Mesendoderm (in vitro differentiated cells): Measurements from ENCODE around the gene MEGF9.

Experiments used
- DNase-seq: peaks from one replicate; pipeline ENCODE4 v3.0.0; 2013
- H2AK5ac ChIP-seq: 2 replicates; pipeline ENCODE4 v1.6.1; 2013; ENCODE audit warnings: low read length, inconsistent platforms
- H2BK120ac ChIP-seq: 2 replicates; pipeline ENCODE4 v1.6.1; 2013; ENCODE audit warnings: low read depth, mild to moderate bottlenecking, low read length, moderate library complexity, mixed read lengths
- H2BK15ac ChIP-seq: replicated peaks from 2 replicates; pipeline ENCODE4 v1.6.1; 2013; ENCODE audit warnings: low read depth, mild to moderate bottlenecking, moderate library complexity
- H2BK5ac ChIP-seq: 2 replicates; pipeline ENCODE4 v1.6.1; 2013; ENCODE audit warnings: low read length, inconsistent platforms
- H3K18ac ChIP-seq: 2 replicates; pipeline ENCODE4 v1.6.1; 2013; ENCODE audit warnings: mild to moderate bottlenecking, low read length, mixed read lengths
- H3K23ac ChIP-seq: one replicate; pipeline ENCODE4 v1.6.1; 2013; ENCODE audit warnings: low read length
- H3K27ac ChIP-seq: 2 replicates; pipeline ENCODE4 v1.5.1; 2013; ENCODE audit warnings: low read depth, mild to moderate bottlenecking, inconsistent platforms, low read length, moderate library complexity
- H3K27me3 ChIP-seq: 2 replicates; pipeline ENCODE4 v1.6.1; 2013; ENCODE audit warnings: low read length, control low read depth, mild to moderate bottlenecking, inconsistent platforms; ENCODE audit not compliant: insufficient read depth, poor library complexity
- H3K36me3 ChIP-seq: 2 replicates; pipeline ENCODE4 v1.6.1; 2013; ENCODE audit warnings: low read length, inconsistent platforms; ENCODE audit not compliant: control insufficient read depth, insufficient read depth
- H3K4ac ChIP-seq: one replicate; pipeline ENCODE4 v1.6.1; 2013; ENCODE audit warnings: low read depth, mild to moderate bottlenecking, low read length, moderate library complexity
- H3K4me1 ChIP-seq: 2 replicates; pipeline ENCODE4 v1.6.1; 2013; ENCODE audit warnings: low read depth, low read length, inconsistent platforms; ENCODE audit not compliant: control insufficient read depth
- H3K4me2 ChIP-seq: 2 replicates; pipeline ENCODE4 v1.6.1; 2013; ENCODE audit warnings: low read length
- H3K4me3 ChIP-seq: 2 replicates; pipeline ENCODE4 v1.5.1; 2013; ENCODE audit warnings: mild to moderate bottlenecking, low read length
- H3K56ac ChIP-seq: one replicate; pipeline ENCODE4 v1.6.1; 2013; ENCODE audit warnings: low read length
- H3K79me1 ChIP-seq: 2 replicates; pipeline ENCODE4 v1.6.1; 2013; ENCODE audit warnings: low read length, inconsistent platforms
- H3K79me2 ChIP-seq: 2 replicates; pipeline ENCODE4 v1.6.1; 2013; ENCODE audit warnings: mild to moderate bottlenecking, low read length; ENCODE audit not compliant: control insufficient read depth, insufficient read depth
- H3K9ac ChIP-seq: 2 replicates; pipeline ENCODE4 v1.6.1; 2013; ENCODE audit warnings: low read length, inconsistent platforms
- H4K5ac ChIP-seq: one replicate; pipeline ENCODE4 v1.6.1; 2013; ENCODE audit warnings: low read length
- H4K8ac ChIP-seq: one replicate; pipeline ENCODE4 v1.6.1; 2013; ENCODE audit warnings: low read depth, mild to moderate bottlenecking, control low read depth, low read length, moderate library complexity
- WGBS: extraction: QIAGEN DNeasy Blood & Tissue Kit; methylation state at CpG from one replicate; pipeline ENCODE4 v1.1.7; 2013; ENCODE audit warnings: low lambda C conversion rate, missing lambda C conversion rate; ENCODE audit not compliant: insufficient coverage; ENCODE audit errors: extremely low coverage; 5-methylcytosine and 5-hydroxymethylcytosine counted together

Gene MEGF9

GRCh38 chr9:120707170-120707569 is 7.1 kb downstream of the MEGF9 start:
- WGBS, result no CpG with 5 or more reads among the region's 2 CpGs
- Histone ChIP-seq H4K8ac (no peak overlapping the region), H3K18ac (no peak overlapping the region), H3K36me3 (no peaks in the 10 kb centered on the region), H3K23ac (no peak overlapping the region), H2BK15ac (no peak overlapping the region), H3K4me1 (no peaks in the 10 kb centered on the region), H4K5ac (no peak overlapping the region), H3K27ac (no peak overlapping the region), H3K4me3 (no peak overlapping the region), H2BK5ac (no peak overlapping the region), H3K4me2 (no peak overlapping the region), H3K9ac (no peak overlapping the region), H3K27me3 (no peaks in the 10 kb centered on the region), H2AK5ac (no peak overlapping the region), H3K56ac (no peak overlapping the region), H3K79me1 (no peaks in the 10 kb centered on the region), H3K4ac (no peak overlapping the region), H3K79me2 (no peaks in the 10 kb centered on the region), H2BK120ac (no peak overlapping the region)
- no peak for DNase-seq

GRCh38 chr9:120705174-120705573 is 9.1 kb downstream of the MEGF9 start:
- H3K27me3 ChIP-seq, result no peaks in the 10 kb centered on the region
- no peaks in the 10 kb centered on the region for H3K79me1 ChIP-seq
- H4K5ac ChIP-seq, result no peak overlapping the region
- H3K27ac ChIP-seq, result no peak overlapping the region
- no peak overlapping the region for H3K4me2 ChIP-seq
- no peak overlapping the region for H3K4ac ChIP-seq
- H3K23ac ChIP-seq, result no peak overlapping the region
- H3K9ac ChIP-seq, result no peak overlapping the region
- H3K36me3 ChIP-seq, result no peaks in the 10 kb centered on the region
- H3K56ac ChIP-seq, result no peak overlapping the region
- WGBS, result no CpG with 5 or more reads among the region's 3 CpGs
- no peak overlapping the region for H2BK5ac ChIP-seq
- no peak overlapping the region for H3K18ac ChIP-seq
- H3K79me2 ChIP-seq, result no peaks in the 10 kb centered on the region
- H4K8ac ChIP-seq, result no peak overlapping the region
- H3K4me1 ChIP-seq, result no peaks in the 10 kb centered on the region
- H2BK120ac ChIP-seq, result no peak overlapping the region
- no peak overlapping the region for H3K4me3 ChIP-seq
- no peak overlapping the region for H2AK5ac ChIP-seq
- H2BK15ac ChIP-seq, result no peak overlapping the region
- no peak for DNase-seq

GRCh38 chr9:120702075-120702474 is 12.2 kb downstream of the MEGF9 start:
- no peaks in the 10 kb centered on the region for H3K79me1 ChIP-seq

GRCh38 chr9:120701248-120701647 is 13.0 kb downstream of the MEGF9 start:
- Histone ChIP-seq H3K56ac (no peak overlapping the region), H4K8ac (no peak overlapping the region), H3K23ac (no peak overlapping the region), H3K79me1 (no peaks in the 10 kb centered on the region), H3K27me3 (no peaks in the 10 kb centered on the region), H3K79me2 (no peaks in the 10 kb centered on the region), H3K4me2 (no peak overlapping the region), H3K36me3 (no peaks in the 10 kb centered on the region), H3K18ac (no peak overlapping the region), H2AK5ac (no peak overlapping the region), H2BK15ac (no peak overlapping the region), H3K9ac (no peak overlapping the region), H3K4me3 (no peak overlapping the region), H2BK5ac (no peak overlapping the region), H3K4me1 (no peaks in the 10 kb centered on the region), H3K27ac (no peak overlapping the region), H3K4ac (no peak overlapping the region), H2BK120ac (no peak overlapping the region), H4K5ac (no peak overlapping the region)
- no CpG with 5 or more reads among the region's 1 CpG for WGBS
- DNase-seq, result no peak

More at GRCh38 chr9:120702075-120702474, 12.2 kb downstream of the MEGF9 start:
- Histone ChIP-seq H2BK5ac (no peak overlapping the region), H3K56ac (no peak overlapping the region), H3K4me2 (no peak overlapping the region), H2BK15ac (no peak overlapping the region), H3K4me3 (no peak overlapping the region), H4K5ac (no peak overlapping the region), H3K27me3 (no peaks in the 10 kb centered on the region), H2BK120ac (no peak overlapping the region), H4K8ac (no peak overlapping the region), H3K4ac (no peak overlapping the region), H3K23ac (no peak overlapping the region), H3K79me2 (no peaks in the 10 kb centered on the region), H3K9ac (no peak overlapping the region), H3K36me3 (no peaks in the 10 kb centered on the region), H3K27ac (no peak overlapping the region), H2AK5ac (no peak overlapping the region), H3K4me1 (no peaks in the 10 kb centered on the region), H3K18ac (no peak overlapping the region)
- no peak for DNase-seq
- whole genome bisulfite sequencing, result no CpG with 5 or more reads among the region's 1 CpG

- H3K4me1 ChIP-seq, result no peaks in the 10 kb centered on the region
- H2BK120ac ChIP-seq, result no peak overlapping the region
- no peak overlapping the region for H4K8ac ChIP-seq
- no peak overlapping the region for H3K23ac ChIP-seq
- H3K9ac ChIP-seq, result no peak overlapping the region
- DNase-seq, result no peak
- H4K5ac ChIP-seq, result no peak overlapping the region
- no peaks in the 10 kb centered on the region for H3K79me1 ChIP-seq
- H3K4ac ChIP-seq, result no peak overlapping the region
- no peak overlapping the region for H3K56ac ChIP-seq
- peaks cover 5% of the 10 kb centered on the region for H3K27me3 ChIP-seq
- H3K18ac ChIP-seq, result no peak overlapping the region
- H3K4me3 ChIP-seq, result no peak overlapping the region
- no peak overlapping the region for H2BK15ac ChIP-seq
- no peak overlapping the region for H3K4me2 ChIP-seq
- H2BK5ac ChIP-seq, result no peak overlapping the region
- H2AK5ac ChIP-seq, result no peak overlapping the region
- WGBS, result no CpG with 5 or more reads among the region's 2 CpGs
- no peak overlapping the region for H3K27ac ChIP-seq
- no peaks in the 10 kb centered on the region for H3K36me3 ChIP-seq
- H3K79me2 ChIP-seq, result no peaks in the 10 kb centered on the region
These were observed 15.5 kb downstream of the MEGF9 start for GRCh38 chr9:120698766-120699165.

- H4K5ac ChIP-seq, result no peak overlapping the region
- H4K8ac ChIP-seq, result no peak overlapping the region
- H2AK5ac ChIP-seq, result no peak overlapping the region
- no peaks in the 10 kb centered on the region for H3K4me1 ChIP-seq
- no peaks in the 10 kb centered on the region for H3K36me3 ChIP-seq
- H2BK5ac ChIP-seq, result no peak overlapping the region
- H2BK15ac ChIP-seq, result no peak overlapping the region
- H3K27me3 ChIP-seq, result peaks cover 6% of the 10 kb centered on the region
- no peak overlapping the region for H3K4me2 ChIP-seq
- no peaks in the 10 kb centered on the region for H3K79me1 ChIP-seq
- WGBS, result no CpG with 5 or more reads among the region's 2 CpGs
- DNase-seq, result no peak
- no peak overlapping the region for H3K18ac ChIP-seq
- no peak overlapping the region for H3K4me3 ChIP-seq
- no peak overlapping the region for H3K9ac ChIP-seq
- H2BK120ac ChIP-seq, result no peak overlapping the region
- H3K79me2 ChIP-seq, result no peaks in the 10 kb centered on the region
- H3K56ac ChIP-seq, result no peak overlapping the region
- no peak overlapping the region for H3K27ac ChIP-seq
- H3K23ac ChIP-seq, result no peak overlapping the region
- no peak overlapping the region for H3K4ac ChIP-seq
These were observed 16.8 kb downstream of the MEGF9 start for GRCh38 chr9:120697448-120697847.
